ENCODE measurements around the gene PI4KA.

- TF ChIP-seq CTCF (IDR thresholded peaks at IDR 0.05 in 8 of 11, conservative IDR thresholded peaks at IDR 0.05 in 3 of 11) (no peak), POLR2AphosphoS5 (IDR thresholded peaks at IDR 0.05) (no peak), POLR2A (IDR thresholded peaks at IDR 0.05) (no peak)
Observed at GRCh38 chr22:20889025-20889704, 30.6 kb upstream of the PI4KA start.

Measured in spleen (tissue), 7 donors.